Activated naive CD8-positive, alpha-beta T cell treated with anti-CD3 and anti-CD28 coated beads, Interleukin-2, amount 10 ng/mL, durations not matched to agents 7 days and 5 days (primary cell): Measurements from ENCODE around the gene ELANE. TPM values are rescaled to one million over a fixed set of nuclear protein-coding genes. Genes with fewer than 3 reads are reported as not detected.
"Not testable (repeated sequence)": the region's sequence is repeated elsewhere in the genome, so short reads cannot be mapped to it uniquely, and the experiment has no call there.

ENCODE experiments used
- ATAC-seq: fragments of 150-1000 bp; cut with Tn5 transposase; one replicate; pipeline ENCODE4 v1.10.0; 2021; ENCODE audit warnings: low read depth, moderate library complexity
- POLR2A ChIA-PET: fragments of 350-600 bp; sonication (Branson Sonifier 250); formaldehyde crosslinking; loops from one replicate; lab custom pipeline; 2021; ENCODE audit warnings: antibody characterized with exemption; lab: Charles Lee
- DNase-seq: peaks from one replicate; pipeline ENCODE4 v3.0.0; 2021
- H3K27ac Mint-ChIP-seq: one replicate; pipeline ENCODE4 v1.8.0; 2022; ENCODE audit warnings: mild to moderate bottlenecking, mixed read lengths
- H3K27me3 Mint-ChIP-seq: one replicate; pipeline ENCODE4 v1.8.0; 2022; ENCODE audit warnings: mild to moderate bottlenecking, moderate library complexity, mixed read lengths
- H3K36me3 Mint-ChIP-seq: one replicate; pipeline ENCODE4 v1.8.0; 2021; ENCODE audit warnings: mild to moderate bottlenecking, mixed read lengths
- H3K4me1 Mint-ChIP-seq: one replicate; pipeline ENCODE4 v1.8.0; 2021; ENCODE audit warnings: mixed read lengths
- H3K4me3 Mint-ChIP-seq: one replicate; pipeline ENCODE4 v1.8.0; 2022; ENCODE audit warnings: mild to moderate bottlenecking, moderate library complexity, mixed read lengths
- H3K9me3 Mint-ChIP-seq: one replicate; pipeline ENCODE4 v1.8.0; 2021; ENCODE audit warnings: mixed read lengths
- total RNA-seq, 2 experiments: library from RNA; stranded (reverse); gene quantifications; one replicate each; pipeline ENCODE4 v1.2.3, GENCODE V29; 2021

The ELANE gene
- total RNA-seq, 2 experiments from 2014 or later = not detected

GRCh38 chr19:877992-878660, 26.0 kb downstream of the ELANE start:
- not testable (repeated sequence) for H3K4me1 Mint-ChIP-seq, DNase-seq, H3K4me3 Mint-ChIP-seq, H3K36me3 Mint-ChIP-seq, ATAC-seq, H3K27me3 Mint-ChIP-seq, H3K9me3 Mint-ChIP-seq, H3K27ac Mint-ChIP-seq
- POLR2A ChIA-PET = interaction anchor here (1.1 to 1.5 kb wide), 2 partner anchors 29 to 31 kb away, joined by 3 to 4 read pairs; no protein-coding TSS in a partner anchor

DNA sequence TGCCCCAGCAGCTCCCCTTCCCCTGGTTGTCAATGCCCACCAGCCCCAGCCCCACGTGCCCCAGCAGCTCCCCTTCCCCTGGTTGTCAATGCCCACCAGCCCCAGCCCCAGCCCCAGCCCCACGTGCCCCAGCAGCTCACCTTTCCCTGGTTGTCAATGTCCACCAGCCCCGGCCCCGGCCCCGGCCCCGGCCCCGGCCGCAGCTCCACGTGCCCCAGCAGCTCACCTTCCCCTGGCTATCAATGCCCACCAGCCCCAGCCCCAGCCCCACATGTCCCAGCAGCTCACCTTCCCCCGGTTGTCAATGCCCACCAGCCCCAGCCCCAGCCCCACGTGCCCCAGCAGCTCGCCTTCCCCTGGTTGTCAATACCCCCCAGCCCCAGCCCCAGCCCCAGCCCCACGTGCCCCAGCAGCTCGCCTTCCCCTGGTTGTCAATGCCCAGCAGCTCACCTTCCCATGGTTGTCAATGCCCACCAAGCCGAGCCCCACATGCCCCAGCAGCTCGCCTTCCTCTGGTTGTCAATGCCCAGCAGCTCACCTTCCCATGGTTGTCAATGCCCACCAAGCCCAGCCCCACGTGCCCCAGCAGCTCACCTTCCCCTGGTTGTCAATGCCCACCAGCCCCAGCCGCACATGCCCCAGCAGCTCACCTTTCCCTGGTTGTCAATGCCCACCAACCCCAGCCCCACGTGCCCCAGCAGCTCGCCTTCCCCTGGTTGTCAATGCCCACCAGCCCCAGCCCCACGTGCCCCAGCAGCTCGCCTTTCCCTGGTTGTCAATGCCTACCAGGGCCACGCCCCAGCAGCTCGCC, 26.9 kb downstream of the ELANE start:
- ATAC-seq, H3K27me3 Mint-ChIP-seq, H3K36me3 Mint-ChIP-seq, H3K4me1 Mint-ChIP-seq, H3K4me3 Mint-ChIP-seq, H3K9me3 Mint-ChIP-seq, DNase-seq: not testable (repeated sequence)
- POLR2A ChIA-PET = interaction anchor here (0.6 to 1.5 kb wide), 3 partner anchors 28 to 195 kb away, joined by 3 to 4 read pairs (median 3); no protein-coding TSS in a partner anchor
- H3K27ac Mint-ChIP-seq = peak overlapping the region; percentile 52

DNA sequence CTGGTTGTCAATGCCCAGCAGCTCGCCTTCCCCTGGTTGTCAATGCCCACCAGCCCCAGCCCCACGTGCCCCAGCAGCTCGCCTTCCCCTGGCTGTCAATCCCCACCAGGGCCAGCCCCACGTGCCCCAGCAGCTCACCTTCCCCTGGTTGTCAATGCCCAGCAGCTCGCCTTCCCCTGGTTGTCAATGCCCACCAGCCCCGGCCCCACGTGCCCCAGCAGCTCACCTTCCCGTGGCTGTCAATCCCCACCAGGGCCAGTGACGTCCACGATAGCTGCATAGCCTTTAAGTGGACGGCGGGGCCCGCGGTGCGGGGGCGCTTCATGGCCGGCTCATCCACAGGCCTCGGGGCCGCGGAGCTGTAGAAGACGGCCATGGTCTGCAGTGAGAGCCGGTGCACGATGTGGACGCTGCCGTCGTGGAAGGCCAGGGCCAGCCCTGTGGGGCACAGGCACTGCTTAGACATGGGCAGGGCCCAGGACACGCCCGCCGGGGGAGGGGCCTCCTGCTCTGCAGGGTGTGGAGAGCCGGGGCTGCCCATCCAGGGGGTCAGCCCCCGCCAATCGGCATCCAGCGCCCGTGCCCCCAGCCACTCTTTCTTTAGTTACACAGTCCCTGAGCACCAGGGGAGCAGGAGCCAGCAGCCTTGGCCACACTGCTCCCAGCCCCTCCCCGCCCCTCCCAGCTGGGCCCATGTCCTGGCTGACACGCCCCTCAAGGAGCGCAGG, 27.8 kb downstream of the ELANE start:
- POLR2A ChIA-PET = no interaction called here
- H3K27ac Mint-ChIP-seq = no peak overlapping the region
- no peaks in the 10 kb centered on the region for H3K4me1 Mint-ChIP-seq
- H3K9me3 Mint-ChIP-seq = no peaks in the 10 kb centered on the region
- no peak for DNase-seq
- H3K36me3 Mint-ChIP-seq = peaks cover 5% of the 10 kb centered on the region
- H3K27me3 Mint-ChIP-seq = no peaks in the 10 kb centered on the region
- H3K4me3 Mint-ChIP-seq = no peak overlapping the region
- no peak for ATAC-seq

- Mint-ChIP-seq H3K4me1 (no peaks in the 10 kb centered on the region), H3K9me3 (no peaks in the 10 kb centered on the region), H3K36me3 (peaks cover 7% of the 10 kb centered on the region), H3K27ac (no peak overlapping the region), H3K27me3 (no peaks in the 10 kb centered on the region), H3K4me3 (no peak overlapping the region)
- DNase-seq (no peak), ATAC-seq (no peak)
- POLR2A ChIA-PET = interaction anchor here (2.1 kb wide), 1 partner anchor 8 kb away, joined by 4 read pairs; no protein-coding TSS in a partner anchor
Measured at GRCh38 chr19:881385-882071, 29.4 kb downstream of the ELANE start.

GRCh38 chr19:882871-883497, 30.9 kb downstream of the ELANE start:
- DNase-seq = no peak
- no peaks in the 10 kb centered on the region for H3K27me3 Mint-ChIP-seq
- no peak overlapping the region for H3K4me3 Mint-ChIP-seq
- POLR2A ChIA-PET = interaction anchor here (1.2 to 2.1 kb wide), 2 partner anchors 10 kb away, joined by 3 to 4 read pairs; partner anchors contain the start of genes MED16 and RNU6-9
- H3K27ac Mint-ChIP-seq = no peak overlapping the region
- no peaks in the 10 kb centered on the region for H3K9me3 Mint-ChIP-seq
- ATAC-seq = no peak
- H3K4me1 Mint-ChIP-seq = no peaks in the 10 kb centered on the region
- peaks cover 9% of the 10 kb centered on the region for H3K36me3 Mint-ChIP-seq

GRCh38 chr19:883661-884211, 31.6 kb downstream of the ELANE start:
- Mint-ChIP-seq H3K9me3 (no peaks in the 10 kb centered on the region), H3K4me1 (no peaks in the 10 kb centered on the region), H3K27ac (no peak overlapping the region), H3K27me3 (no peaks in the 10 kb centered on the region), H3K4me3 (no peak overlapping the region), H3K36me3 (peaks cover 9% of the 10 kb centered on the region)
- no peak for DNase-seq
- POLR2A ChIA-PET = interaction anchor here (1.2 to 2.1 kb wide), 2 partner anchors 10 kb away, joined by 3 to 4 read pairs; partner anchors contain the start of genes MED16 and RNU6-9
- ATAC-seq = no peak

DNA sequence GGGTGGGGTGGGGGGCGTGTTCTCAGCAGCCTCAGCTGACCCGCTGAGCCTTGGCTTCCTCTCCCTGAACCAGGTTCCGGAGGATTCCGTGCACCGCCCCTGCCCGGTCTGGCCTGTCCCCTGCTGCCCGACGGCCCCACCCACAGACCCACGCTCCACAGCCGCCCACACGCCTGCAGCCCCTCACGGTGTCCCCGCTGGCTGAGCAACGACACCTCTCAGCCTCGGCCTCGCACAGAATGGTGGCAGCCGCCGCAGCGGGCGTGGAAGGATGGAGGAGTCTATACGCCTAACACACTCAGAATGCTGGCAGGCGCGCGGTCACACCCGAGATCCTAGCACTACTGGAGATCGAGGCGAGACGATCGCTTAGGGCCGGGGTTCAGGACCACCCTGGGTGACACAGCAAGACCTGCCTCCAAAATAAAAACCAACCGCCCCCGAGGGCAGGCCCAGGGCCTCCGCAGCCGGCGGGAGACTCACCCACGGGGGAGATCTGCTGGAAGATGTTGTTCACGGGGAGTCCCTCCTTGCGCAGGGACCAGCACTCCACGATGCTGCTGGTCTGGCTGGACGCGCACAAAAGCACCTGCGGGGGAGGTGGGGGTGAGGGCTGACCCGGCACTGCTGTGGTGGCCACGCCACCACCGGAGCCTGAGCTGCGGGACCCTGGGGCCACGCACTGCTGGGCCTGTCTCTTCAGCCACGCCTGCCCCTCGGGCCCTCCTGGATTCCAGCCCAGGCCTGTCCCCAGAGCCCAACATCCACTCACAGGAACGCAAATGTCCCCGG, 32.5 kb downstream of the ELANE start:
- Mint-ChIP-seq H3K4me1 (peaks cover 4% of the 10 kb centered on the region), H3K4me3 (no peak overlapping the region), H3K9me3 (no peaks in the 10 kb centered on the region), H3K36me3 (peaks cover 7% of the 10 kb centered on the region), H3K27ac (no peak overlapping the region), H3K27me3 (no peaks in the 10 kb centered on the region)
- POLR2A ChIA-PET = no interaction called here
- DNase-seq = no peak
- ATAC-seq = no peak

DNA sequence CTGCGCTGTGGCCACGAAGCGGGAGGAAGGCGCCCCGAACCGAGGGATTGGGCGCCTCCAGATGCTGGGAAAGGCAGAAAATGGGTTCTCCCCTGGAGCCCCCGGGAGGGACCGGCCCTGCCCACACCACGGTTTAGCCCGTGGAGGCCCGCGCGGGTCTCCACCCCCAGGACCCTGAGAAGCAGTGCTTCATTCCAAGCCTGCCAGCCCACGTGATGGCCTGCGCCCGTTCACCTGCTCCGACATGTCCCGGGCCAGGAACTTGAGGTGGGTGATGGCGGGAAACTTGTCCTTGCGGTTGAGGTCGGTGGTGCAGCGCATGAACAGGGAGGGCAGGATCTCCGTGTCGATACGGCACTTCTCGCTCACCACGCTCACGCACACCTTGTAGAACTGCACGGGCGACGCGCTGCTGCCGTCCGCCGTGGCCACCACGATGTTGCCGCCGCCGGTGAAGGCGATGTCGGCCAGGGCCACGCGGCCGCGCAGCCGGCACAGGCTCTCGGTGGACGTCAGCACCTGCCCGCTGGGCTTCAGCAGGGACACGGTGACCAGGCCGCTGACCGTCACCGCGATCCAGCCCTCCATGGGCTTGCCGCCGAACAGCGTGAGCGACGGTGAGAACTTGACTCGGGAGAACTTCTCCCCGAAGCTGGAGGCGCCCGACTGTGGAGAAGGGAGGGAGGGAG, 33.6 kb downstream of the ELANE start:
- Mint-ChIP-seq H3K27me3 (no peaks in the 10 kb centered on the region), H3K27ac (no peak overlapping the region), H3K4me1 (peaks cover 4% of the 10 kb centered on the region), H3K9me3 (no peaks in the 10 kb centered on the region), H3K4me3 (no peak overlapping the region), H3K36me3 (peaks cover 7% of the 10 kb centered on the region)
- POLR2A ChIA-PET = no interaction called here
- DNase-seq (no peak), ATAC-seq (no peak)

DNA sequence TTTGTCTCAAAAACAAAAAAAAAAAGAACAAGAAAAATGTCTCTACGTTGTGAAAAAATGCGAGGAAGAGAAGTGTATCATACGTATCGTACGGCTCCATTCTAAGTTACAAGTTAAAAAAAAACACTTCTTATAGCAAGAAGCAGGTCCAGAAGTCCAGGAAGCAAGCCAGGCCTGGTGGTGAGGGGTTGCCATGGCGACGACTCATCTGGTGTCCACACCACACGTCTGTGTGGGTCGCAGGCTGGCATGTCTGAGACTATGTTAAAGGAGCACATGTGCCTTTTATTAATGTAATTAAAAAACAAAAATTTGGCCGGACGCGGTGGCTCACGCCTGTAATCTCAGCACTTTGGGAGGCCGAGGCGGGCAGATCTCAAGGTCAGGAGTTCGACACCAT, 35.0 kb downstream of the ELANE start:
- POLR2A ChIA-PET = no interaction called here
- H3K27me3 Mint-ChIP-seq = no peaks in the 10 kb centered on the region
- no peak overlapping the region for H3K27ac Mint-ChIP-seq
- H3K4me1 Mint-ChIP-seq = peaks cover 4% of the 10 kb centered on the region
- ATAC-seq (no peak), DNase-seq (no peak)
- peaks cover 6% of the 10 kb centered on the region for H3K36me3 Mint-ChIP-seq
- H3K9me3 Mint-ChIP-seq = no peaks in the 10 kb centered on the region
- no peak overlapping the region for H3K4me3 Mint-ChIP-seq

DNA sequence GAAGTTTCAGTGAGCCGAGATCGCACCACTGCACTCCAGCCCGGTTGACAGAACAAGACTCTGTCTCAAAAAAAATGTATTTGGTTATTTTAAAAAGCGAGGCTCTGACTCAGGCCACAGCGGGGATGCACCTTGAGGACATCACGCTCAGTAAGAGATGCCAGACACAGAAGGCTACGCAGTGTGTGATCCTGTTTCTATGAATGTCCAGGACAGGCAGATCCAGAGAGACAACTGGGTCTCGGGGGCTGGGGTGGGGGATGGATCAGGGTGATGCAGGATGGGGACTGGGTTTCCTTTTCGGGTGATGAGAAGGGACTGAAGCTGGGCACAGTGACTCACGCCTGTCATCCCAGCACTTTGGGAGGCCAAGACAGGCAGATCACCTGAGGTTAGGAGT, 35.5 kb downstream of the ELANE start:
- H3K4me1 Mint-ChIP-seq = peaks cover 5% of the 10 kb centered on the region
- H3K27ac Mint-ChIP-seq = peak overlapping the region; percentile 82
- no peaks in the 10 kb centered on the region for H3K9me3 Mint-ChIP-seq
- peaks cover 6% of the 10 kb centered on the region for H3K36me3 Mint-ChIP-seq
- POLR2A ChIA-PET = no interaction called here
- no peaks in the 10 kb centered on the region for H3K27me3 Mint-ChIP-seq
- no peak overlapping the region for H3K4me3 Mint-ChIP-seq
- DNase-seq (no peak), ATAC-seq (no peak)
